HepG2 (cell line): ENCODE measurements around the gene RNF126. TPM values are rescaled to one million over a fixed set of nuclear protein-coding genes. Genes with fewer than 3 reads are reported as not detected.

Experiments used
- ESRRA ChIP-seq: sonication (generic); formaldehyde crosslinking; IDR thresholded peaks from 2 replicates; pipeline ENCODE4 v1.5.1; 2020; ENCODE audit warnings: mild to moderate bottlenecking, low read depth, missing genetic modification reagents
- GATAD1 ChIP-seq: IDR thresholded peaks from 2 replicates; pipeline ENCODE4 v1.6.1; 2016; ENCODE audit warnings: missing genetic modification reagents, missing compliant biosample characterization
- KDM2A ChIP-seq: sonication (generic); formaldehyde crosslinking; IDR thresholded peaks from 2 replicates; pipeline ENCODE4 v1.4.0; 2020; ENCODE audit warnings: low read depth, missing genetic modification reagents, borderline replicate concordance
- KDM3A ChIP-seq: IDR thresholded peaks from 2 replicates; pipeline ENCODE4 v1.6.1; 2018; ENCODE audit warnings: low read depth, missing compliant biosample characterization
- MED13 ChIP-seq: sonication (generic); formaldehyde crosslinking; IDR thresholded peaks from 2 replicates; pipeline ENCODE4 v1.5.0; 2020; ENCODE audit warnings: missing genetic modification reagents
- MEF2D ChIP-seq: sonication (generic); formaldehyde crosslinking; IDR thresholded peaks from 2 replicates; pipeline ENCODE4 v1.5.1; 2020; ENCODE audit warnings: mild to moderate bottlenecking, missing genetic modification reagents
- NCOA2 ChIP-seq: sonication (generic); formaldehyde crosslinking; IDR thresholded peaks from 2 replicates; pipeline ENCODE4 v1.8.0; 2022; ENCODE audit warnings: inconsistent platforms
- NONO ChIP-seq, 2 experiments: fragments of 450-650 bp in 1 of 2; sonication (generic) in 1 of 2; formaldehyde crosslinking in 1 of 2; IDR thresholded peaks in 1 of 2; conservative IDR thresholded peaks in 1 of 2; 2 replicates each; pipeline versions ENCODE4 v1.6.1 to v1.8.0; 2017 to 2022; ENCODE audit warnings: mild to moderate bottlenecking in 1 of 2, missing genetic modification reagents in 1 of 2, moderate library complexity in 1 of 2
- NR2C2 ChIP-seq: sonication (generic); formaldehyde crosslinking; IDR thresholded peaks from 2 replicates; pipeline ENCODE4 v1.4.0; 2020; ENCODE audit warnings: missing genetic modification reagents, mild to moderate bottlenecking, moderate library complexity, borderline replicate concordance
- PAF1 ChIP-seq: IDR thresholded peaks from 2 replicates; pipeline ENCODE4 v1.6.1; 2016; ENCODE audit warnings: missing genetic modification reagents, missing compliant biosample characterization
- RFX3 ChIP-seq: IDR thresholded peaks from 2 replicates; pipeline ENCODE4 v1.6.1; 2016; ENCODE audit warnings: missing biosample characterization, missing genetic modification reagents
- RFX5 ChIP-seq: IDR thresholded peaks from 2 replicates; pipeline ENCODE4 v1.6.1; 2011; ENCODE audit warnings: low read depth, low read length, improper control_type of control experiment
- SETDB1 ChIP-seq: sonication (generic); formaldehyde crosslinking; IDR thresholded peaks from 2 replicates; pipeline ENCODE4 v1.5.1; 2020; ENCODE audit warnings: missing genetic modification reagents, mild to moderate bottlenecking, borderline replicate concordance
- SP140L ChIP-seq: sonication (generic); formaldehyde crosslinking; IDR thresholded peaks from 2 replicates; pipeline ENCODE4 v1.4.0; 2020; ENCODE audit warnings: missing genetic modification reagents, borderline replicate concordance
- TFAP4 ChIP-seq: sonication (generic); IDR thresholded peaks from 2 replicates; pipeline ENCODE4 v1.6.1; 2016; ENCODE audit warnings: low read depth, borderline replicate concordance
- ZBED4 ChIP-seq: sonication (generic); formaldehyde crosslinking; IDR thresholded peaks from 2 replicates; pipeline ENCODE4 v1.4.0; 2020; ENCODE audit warnings: missing genetic modification reagents, borderline replicate concordance
- ZBTB34 ChIP-seq: sonication (generic); formaldehyde crosslinking; IDR thresholded peaks from 2 replicates; pipeline ENCODE4 v1.8.0; 2022; ENCODE audit warnings: mild to moderate bottlenecking, missing genetic modification reagents
- ZBTB38 ChIP-seq: sonication (generic); formaldehyde crosslinking; IDR thresholded peaks from 2 replicates; pipeline ENCODE4 v1.5.1; 2020; ENCODE audit warnings: mild to moderate bottlenecking, missing genetic modification reagents
- ZGPAT ChIP-seq: IDR thresholded peaks from 2 replicates; pipeline ENCODE4 v1.6.1; 2016; ENCODE audit warnings: mild to moderate bottlenecking
- ZNF282 ChIP-seq: fragments of 450-650 bp; IDR thresholded peaks from 2 replicates; pipeline ENCODE4 v1.6.1; 2018; ENCODE audit not compliant: partially characterized antibody
- ZNF292 ChIP-seq: sonication (generic); formaldehyde crosslinking; IDR thresholded peaks from 2 replicates; pipeline ENCODE4 v1.8.1; 2022; ENCODE audit warnings: mild to moderate bottlenecking, low read depth, missing genetic modification reagents, borderline replicate concordance
- ZNF484 ChIP-seq: sonication (generic); formaldehyde crosslinking; IDR thresholded peaks from 2 replicates; pipeline ENCODE4 v1.5.1; 2020; ENCODE audit warnings: mild to moderate bottlenecking, low read depth, missing genetic modification reagents, borderline replicate concordance
- ZNF546 ChIP-seq: sonication (generic); formaldehyde crosslinking; conservative IDR thresholded peaks from 2 replicates; pipeline ENCODE4 v1.8.1; 2023; ENCODE audit warnings: mild to moderate bottlenecking, missing genetic modification reagents
- polyA plus RNA-seq, 8 experiments: library from polyadenylated mRNA; depleted of rRNA in 3 of 8; stranded (reverse) in 7 of 8; unstranded in 1 of 8; fragments of >200 nt; fragmentation: Illumina TruSeq in 4 of 8; extraction: Trizol in 4 of 8; gene quantifications; 2 replicates each; pipeline versions ENCODE4 v1.2.1 to v1.2.3, GENCODE V29; 2011 to 2016; ENCODE audit warnings: low read depth in 4 of 8, missing spikeins in 1 of 8, mixed read lengths in 1 of 8; ENCODE audit not compliant: insufficient read depth in 1 of 8
- total RNA-seq, 5 experiments: library from RNA; depleted of rRNA; stranded (reverse); fragments of >200 nt; fragmentation: Illumina TruSeq; extraction: Trizol; gene quantifications; 2 replicates each; pipeline ENCODE4 v1.2.3, GENCODE V29; 2016; ENCODE audit warnings: low read depth in 1 of 5

Gene RNF126
- total and polyA plus RNA-seq, 2 of the 13 experiments (the other 11 are each of a cell fraction or from before 2014, with no cell fraction given): 23.2 to 34.0 TPM

- TF ChIP-seq ZBTB34 (CRISPR knock-in tag): no peak; the same call in 1 of the 2 replicates
- 0 out of 2 replicates have a peak, but pooled peaks have one; percentile 22 for TF ChIP-seq SP140L
- no peak for TF ChIP-seq ZNF282
- TF ChIP-seq SETDB1 (CRISPR knock-in tag): no peak
- 0 out of 2 replicates have a peak, but pooled peaks have one; percentile 13 for TF ChIP-seq MED13 (CRISPR knock-in tag)
- TF ChIP-seq ZGPAT (CRISPR knock-in tag): peak; percentile 93
- peak; percentile 92 for TF ChIP-seq ESRRA
- TF ChIP-seq MEF2D (CRISPR knock-in tag): peak; percentile 79; the same call in 1 of the 2 replicates
- peak; percentile 88 for TF ChIP-seq NR2C2 (CRISPR knock-in tag)
- TF ChIP-seq GATAD1 (CRISPR knock-in tag): peak; percentile 79
- peak; percentile 92 for TF ChIP-seq ZNF292 (CRISPR knock-in tag)
- peak; percentile 69; the same call in 1 of the 2 replicates for TF ChIP-seq KDM2A (CRISPR knock-in tag)
- TF ChIP-seq PAF1: peak; percentile 72
- no peak for TF ChIP-seq RFX3
- TF ChIP-seq ZNF484 (CRISPR knock-in tag): no peak
- no peak; the same call in 1 of the 2 replicates for TF ChIP-seq KDM3A (CRISPR knock-in tag)
- no peak for TF ChIP-seq NONO (IDR thresholded peaks at IDR 0.05)
- TF ChIP-seq NONO (CRISPR knock-in tag; conservative IDR thresholded peaks at IDR 0.05): peak; percentile 89
- TF ChIP-seq ZNF546 (CRISPR knock-in tag): no peak
- TF ChIP-seq ZBED4: 0 out of 2 replicates have a peak, but pooled peaks have one; percentile 33
- peak; percentile 76 for TF ChIP-seq TFAP4
- no peak for TF ChIP-seq RFX5
- peak; percentile 85 for TF ChIP-seq NCOA2 (CRISPR knock-in tag)
- TF ChIP-seq ZBTB38 (CRISPR knock-in tag): peak; percentile 73
These were observed 2.1 kb downstream of the RNF126 start (continued) for GRCh38 chr19:660793-661426.
